HL-60 (cell line): Measurements from ENCODE around the gene WWOX.

ENCODE experiments used
- DNase-seq, 2 experiments: peaks; one replicate each; pipeline ENCODE4 v3.0.0-alpha.2; 2010 to 2020; ENCODE audit warnings: low read depth in 1 of 2, low spot score in 1 of 2
- H3K27ac ChIP-seq: fragments of 250-450 bp; sonication (Bioruptor Pico); replicated peaks from 2 replicates; pipeline ENCODE4 v1.5.1; 2020; ENCODE audit warnings: mild to moderate bottlenecking, moderate library complexity
- H3K27me3 ChIP-seq: fragments of 250-450 bp; sonication (Bioruptor Pico); 2 replicates; pipeline ENCODE4 v1.5.1; 2021; ENCODE audit warnings: mild to moderate bottlenecking, moderate library complexity; ENCODE audit not compliant: insufficient read depth, poor library complexity, severe bottlenecking
- H3K4me3 ChIP-seq: replicated peaks from 2 replicates; pipeline ENCODE4 v1.5.1; 2011; ENCODE audit warnings: mild to moderate bottlenecking, control low read depth, low read length; ENCODE audit not compliant: insufficient read depth
- GABPA ChIP-seq: IDR thresholded peaks from 2 replicates; pipeline ENCODE4 v1.6.1; 2012; ENCODE audit warnings: low read depth
- POLR2AphosphoS5 ChIP-seq: IDR thresholded peaks from 2 replicates; pipeline ENCODE4 v1.6.1; 2012; ENCODE audit warnings: low read depth
- SPI1 ChIP-seq: IDR thresholded peaks from 2 replicates; pipeline ENCODE4 v1.6.1; 2012; ENCODE audit warnings: low read depth, mild to moderate bottlenecking, borderline replicate concordance
- TF ChIP-seq, protein P1 (sequence below): IDR thresholded peaks from one replicate; pipeline ENCODE4 v1.5.1; 2011; ENCODE audit warnings: low read length, control low read depth, inconsistent platforms; ENCODE audit not compliant: insufficient read depth
- TF ChIP-seq, protein P2 (sequence below): IDR thresholded peaks from 2 replicates; pipeline ENCODE4 v1.6.1; 2012; ENCODE audit warnings: low read depth; ENCODE audit not compliant: insufficient replicate concordance

WWOX gene

DNA sequence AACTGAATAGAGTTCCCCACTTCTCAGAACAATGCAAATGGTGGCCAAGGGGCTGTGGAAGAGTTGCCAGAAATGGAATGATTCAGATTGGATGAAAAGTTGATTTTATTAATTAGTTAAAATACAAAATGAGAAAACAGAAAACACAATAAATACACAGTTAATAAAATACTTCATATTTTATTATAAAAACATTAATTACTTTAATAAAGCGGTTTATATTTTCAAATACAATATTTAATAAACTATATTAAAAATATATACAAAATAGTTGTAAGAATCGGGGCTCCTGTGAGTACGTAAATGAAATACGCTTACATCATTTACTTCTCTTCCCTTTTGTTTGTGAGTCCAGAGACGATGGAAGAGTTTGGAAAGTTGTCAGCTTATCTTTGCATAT, 507.6 kb downstream of the WWOX start:
- TF ChIP-seq SPI1 (no peak), GABPA (no peak), POLR2AphosphoS5 (no peak)
- TF ChIP-seq, protein P1, sequence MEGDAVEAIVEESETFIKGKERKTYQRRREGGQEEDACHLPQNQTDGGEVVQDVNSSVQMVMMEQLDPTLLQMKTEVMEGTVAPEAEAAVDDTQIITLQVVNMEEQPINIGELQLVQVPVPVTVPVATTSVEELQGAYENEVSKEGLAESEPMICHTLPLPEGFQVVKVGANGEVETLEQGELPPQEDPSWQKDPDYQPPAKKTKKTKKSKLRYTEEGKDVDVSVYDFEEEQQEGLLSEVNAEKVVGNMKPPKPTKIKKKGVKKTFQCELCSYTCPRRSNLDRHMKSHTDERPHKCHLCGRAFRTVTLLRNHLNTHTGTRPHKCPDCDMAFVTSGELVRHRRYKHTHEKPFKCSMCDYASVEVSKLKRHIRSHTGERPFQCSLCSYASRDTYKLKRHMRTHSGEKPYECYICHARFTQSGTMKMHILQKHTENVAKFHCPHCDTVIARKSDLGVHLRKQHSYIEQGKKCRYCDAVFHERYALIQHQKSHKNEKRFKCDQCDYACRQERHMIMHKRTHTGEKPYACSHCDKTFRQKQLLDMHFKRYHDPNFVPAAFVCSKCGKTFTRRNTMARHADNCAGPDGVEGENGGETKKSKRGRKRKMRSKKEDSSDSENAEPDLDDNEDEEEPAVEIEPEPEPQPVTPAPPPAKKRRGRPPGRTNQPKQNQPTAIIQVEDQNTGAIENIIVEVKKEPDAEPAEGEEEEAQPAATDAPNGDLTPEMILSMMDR, result no peak
- TF ChIP-seq, protein P2, sequence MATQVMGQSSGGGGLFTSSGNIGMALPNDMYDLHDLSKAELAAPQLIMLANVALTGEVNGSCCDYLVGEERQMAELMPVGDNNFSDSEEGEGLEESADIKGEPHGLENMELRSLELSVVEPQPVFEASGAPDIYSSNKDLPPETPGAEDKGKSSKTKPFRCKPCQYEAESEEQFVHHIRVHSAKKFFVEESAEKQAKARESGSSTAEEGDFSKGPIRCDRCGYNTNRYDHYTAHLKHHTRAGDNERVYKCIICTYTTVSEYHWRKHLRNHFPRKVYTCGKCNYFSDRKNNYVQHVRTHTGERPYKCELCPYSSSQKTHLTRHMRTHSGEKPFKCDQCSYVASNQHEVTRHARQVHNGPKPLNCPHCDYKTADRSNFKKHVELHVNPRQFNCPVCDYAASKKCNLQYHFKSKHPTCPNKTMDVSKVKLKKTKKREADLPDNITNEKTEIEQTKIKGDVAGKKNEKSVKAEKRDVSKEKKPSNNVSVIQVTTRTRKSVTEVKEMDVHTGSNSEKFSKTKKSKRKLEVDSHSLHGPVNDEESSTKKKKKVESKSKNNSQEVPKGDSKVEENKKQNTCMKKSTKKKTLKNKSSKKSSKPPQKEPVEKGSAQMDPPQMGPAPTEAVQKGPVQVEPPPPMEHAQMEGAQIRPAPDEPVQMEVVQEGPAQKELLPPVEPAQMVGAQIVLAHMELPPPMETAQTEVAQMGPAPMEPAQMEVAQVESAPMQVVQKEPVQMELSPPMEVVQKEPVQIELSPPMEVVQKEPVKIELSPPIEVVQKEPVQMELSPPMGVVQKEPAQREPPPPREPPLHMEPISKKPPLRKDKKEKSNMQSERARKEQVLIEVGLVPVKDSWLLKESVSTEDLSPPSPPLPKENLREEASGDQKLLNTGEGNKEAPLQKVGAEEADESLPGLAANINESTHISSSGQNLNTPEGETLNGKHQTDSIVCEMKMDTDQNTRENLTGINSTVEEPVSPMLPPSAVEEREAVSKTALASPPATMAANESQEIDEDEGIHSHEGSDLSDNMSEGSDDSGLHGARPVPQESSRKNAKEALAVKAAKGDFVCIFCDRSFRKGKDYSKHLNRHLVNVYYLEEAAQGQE, result no peak
- H3K4me3 ChIP-seq, result no peak overlapping the region
- H3K27ac ChIP-seq, result no peak overlapping the region
- DNase-seq, result no peak
- H3K27me3 ChIP-seq, result no peaks in the 10 kb centered on the region

DNA sequence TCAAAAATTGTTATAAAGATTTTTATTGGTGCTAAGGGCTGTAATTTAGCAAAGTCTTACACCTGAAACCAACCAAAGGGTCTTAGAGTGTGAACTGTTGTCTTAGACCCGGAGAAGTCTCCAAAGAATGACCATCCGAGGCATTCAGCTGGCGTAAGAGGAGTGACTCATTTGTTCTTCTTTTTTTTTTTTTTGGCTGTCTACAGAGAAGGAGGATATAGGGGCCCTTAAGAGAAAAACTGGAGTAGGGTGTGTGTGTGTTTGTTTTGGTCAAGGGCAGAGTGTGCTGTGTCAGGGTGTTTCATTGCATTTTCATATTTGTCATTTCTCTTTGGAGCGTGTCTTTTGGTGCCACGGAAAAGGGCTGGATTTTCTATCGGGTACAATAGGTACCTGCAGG, 508.0 kb downstream of the WWOX start:
- Histone ChIP-seq H3K27me3 (no peaks in the 10 kb centered on the region), H3K27ac (no peak overlapping the region), H3K4me3 (no peak overlapping the region)
- no peak for DNase-seq
- TF ChIP-seq GABPA (no peak), POLR2AphosphoS5 (no peak), SPI1 (no peak)
- TF ChIP-seq, protein P1, result no peak
- TF ChIP-seq, protein P2, result no peak

DNA sequence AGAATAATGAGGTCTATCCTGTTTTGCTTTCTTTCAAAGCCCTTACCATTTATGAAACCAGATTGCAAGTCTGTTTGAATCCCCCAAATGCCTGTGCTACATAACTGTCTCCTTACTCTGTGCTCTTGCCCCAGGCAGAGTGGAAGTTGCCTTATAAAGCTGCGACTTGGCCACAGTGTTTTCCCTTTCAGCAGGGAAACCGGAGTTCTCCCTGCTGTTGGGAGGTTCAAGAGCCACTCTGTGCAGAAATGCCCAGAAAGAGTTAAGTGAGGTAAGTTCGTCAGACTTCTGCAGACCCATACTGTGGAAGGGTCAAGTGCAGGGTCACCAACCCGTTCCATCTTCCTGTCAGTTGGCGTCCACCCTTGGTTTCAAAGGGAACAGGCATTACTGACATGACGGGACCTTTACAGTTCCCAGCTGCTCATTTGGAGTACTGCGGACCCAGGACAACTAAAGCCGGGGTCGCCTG, 508.9 kb downstream of the WWOX start:
- TF ChIP-seq SPI1 (no peak), POLR2AphosphoS5 (no peak), GABPA (no peak)
- TF ChIP-seq, protein P2, result no peak
- TF ChIP-seq, protein P1, result no peak
- H3K4me3 ChIP-seq, result no peak overlapping the region

More for the DNA sequence above, 508.9 kb downstream of the WWOX start:
- DNase-seq, result no peak
- H3K27me3 ChIP-seq, result no peaks in the 10 kb centered on the region
- H3K27ac ChIP-seq, result no peak overlapping the region
